GM12878 (cell line): Measurements from ENCODE around the gene STXBP1. TPM values are rescaled to one million over a fixed set of nuclear protein-coding genes. Genes with fewer than 3 reads are reported as not detected.

Experiments
- ATAC-seq: fragments of 200-7000 bp; cut with Tn5 transposase; 3 replicates; pipeline ENCODE4 v1.9.1; 2020; ENCODE audit warnings: mild to moderate bottlenecking, moderate library complexity
- BruUV-seq: library from RNA; stranded (reverse); fragments of 400-500 nt; replicated peaks from 2 replicates; lab custom pipeline; 2021; lab: Mats Ljungman, UMichigan
- CTCF ChIA-PET: fragments of 300-600 bp; sonication (Branson Sonifier 250); formaldehyde crosslinking; extraction: SDS; loops from one replicate; lab custom pipeline; 2021; ENCODE audit warnings: inconsistent platforms; lab: Yijun Ruan, JAX
- POLR2A ChIA-PET: fragments of 350-600 bp; formaldehyde crosslinking; extraction: SDS; loops from one replicate; lab custom pipeline; 2021; ENCODE audit warnings: inconsistent platforms; lab: Charles Lee
- RAD21 ChIA-PET: fragments of 300-600 bp; sonication (Branson Sonifier 250); formaldehyde crosslinking; loops from one replicate; lab custom pipeline; 2023; ENCODE audit warnings: antibody characterized with exemption; ENCODE audit not compliant: unreplicated experiment; lab: Charles Lee
- SMC1A ChIA-PET: fragments of 300-600 bp; sonication (Branson Sonifier 250); formaldehyde crosslinking; loops from one replicate; lab custom pipeline; 2023; ENCODE audit not compliant: unreplicated experiment, uncharacterized antibody; lab: Charles Lee
- DNase-seq: peaks from one replicate; pipeline ENCODE4 v3.0.0-alpha.2; 2011; ENCODE audit warnings: low read depth, low spot score
- FAIRE-seq: peaks from 3 replicates; lab custom pipeline; 2011; peaks lifted over from hg19 to GRCh38; lab: Jason Lieb, UNC
- H2AFZ ChIP-seq: 2 replicates; pipeline ENCODE4 v1.6.0; 2011; ENCODE audit warnings: low read depth, low read length, control low read depth; ENCODE audit not compliant: control insufficient read depth
- H3K27ac ChIP-seq: 2 replicates; pipeline ENCODE4 v1.5.1; 2011; ENCODE audit warnings: control low read depth; ENCODE audit not compliant: control insufficient read depth, insufficient read depth
- H3K27me3 ChIP-seq, 2 experiments: replicated peaks in 1 of 2; 2 replicates each; pipeline versions ENCODE4 v1.6.0 to v1.6.1; 2011; ENCODE audit warnings: low read length in 1 of 2; ENCODE audit not compliant: control insufficient read depth in 2 of 2, insufficient read depth in 2 of 2
- H3K36me3 ChIP-seq, 2 experiments: 2 replicates each; pipeline ENCODE4 v1.5.1; 2011; ENCODE audit warnings: low read length in 1 of 2; ENCODE audit not compliant: control insufficient read depth in 2 of 2, insufficient read depth in 2 of 2
- H3K4me1 ChIP-seq: 2 replicates; pipeline ENCODE4 v1.6.1; 2011; ENCODE audit warnings: mild to moderate bottlenecking, low read length, moderate library complexity, mixed read lengths; ENCODE audit not compliant: control insufficient read depth, insufficient read depth
- H3K4me2 ChIP-seq: 2 replicates; pipeline ENCODE4 v1.6.0; 2011; ENCODE audit warnings: control low read depth; ENCODE audit not compliant: control insufficient read depth, insufficient read depth
- H3K4me3 ChIP-seq: fragments of 200-600 bp; sonication (generic); 2 replicates; pipeline ENCODE4 v1.5.1; 2016
- H3K79me2 ChIP-seq: 2 replicates; pipeline ENCODE4 v1.6.0; 2011; ENCODE audit warnings: low read length; ENCODE audit not compliant: control insufficient read depth, insufficient read depth
- H3K9ac ChIP-seq: 2 replicates; pipeline ENCODE4 v1.8.0; 2011; ENCODE audit warnings: low read length, control low read depth, mixed read lengths; ENCODE audit not compliant: control insufficient read depth, insufficient read depth
- H3K9me3 ChIP-seq: replicated peaks from 3 replicates; pipeline ENCODE4 v1.5.1; 2011; ENCODE audit warnings: mild to moderate bottlenecking, low read length; ENCODE audit not compliant: control insufficient read depth, insufficient read depth
- H4K20me1 ChIP-seq: 2 replicates; pipeline ENCODE4 v1.6.0; 2011; ENCODE audit not compliant: control insufficient read depth, insufficient read depth
- ASH2L ChIP-seq: fragments of 300-600, 200-600 bp; sonication (generic); IDR thresholded peaks from 2 replicates; pipeline ENCODE4 v1.6.1; 2017; ENCODE audit warnings: low read depth, mild to moderate bottlenecking, borderline replicate concordance
- BCL11A ChIP-seq: IDR thresholded peaks from 2 replicates; pipeline ENCODE4 v1.6.1; 2011; ENCODE audit warnings: low read depth, low read length
- ELK1 ChIP-seq: IDR thresholded peaks from 2 replicates; pipeline ENCODE4 v1.6.1; 2012; ENCODE audit warnings: low read depth, low read length, improper control_type of control experiment
- GABPA ChIP-seq: IDR thresholded peaks from 2 replicates; pipeline ENCODE4 v1.6.1; 2014; ENCODE audit warnings: antibody characterized with exemption, low read depth, mild to moderate bottlenecking, inconsistent platforms
- NFXL1 ChIP-seq: fragments of 450-650 bp; IDR thresholded peaks from 2 replicates; pipeline ENCODE4 v1.6.1; 2017; ENCODE audit warnings: antibody characterized with exemption, mild to moderate bottlenecking, borderline replicate concordance
- NFYB ChIP-seq: IDR thresholded peaks from 2 replicates; pipeline ENCODE4 v1.6.1; 2011; ENCODE audit warnings: low read depth, mild to moderate bottlenecking, low read length, improper control_type of control experiment, moderate library complexity; ENCODE audit not compliant: insufficient read depth
- REST ChIP-seq: IDR thresholded peaks from 2 replicates; pipeline ENCODE4 v1.6.1; 2012; ENCODE audit warnings: mild to moderate bottlenecking, low read depth, low read length
- SUPT20H ChIP-seq: IDR thresholded peaks from 2 replicates; pipeline ENCODE4 v1.6.1; 2011; ENCODE audit warnings: low read depth, mild to moderate bottlenecking, low read length, moderate library complexity, borderline replicate concordance; ENCODE audit not compliant: control insufficient read depth
- WGBS: methylation state at CpG from one replicate; pipeline ENCODE4 v1.1.6; 2016; ENCODE audit warnings: low lambda C conversion rate; ENCODE audit not compliant: insufficient replicate concordance, insufficient coverage; ENCODE audit errors: missing lambda C conversion rate; 5-methylcytosine and 5-hydroxymethylcytosine counted together
- in situ Hi-C: fragments of 300-500 bp; cut with MboI; formaldehyde crosslinking; loops from 9 replicates; pipeline ENCODE4 v1.14.3; 2018; ENCODE audit warnings: mixed read lengths
- intact Hi-C: fragments of 100-400 bp; cut with micrococcal nuclease; formaldehyde crosslinking; loops from one replicate; pipeline ENCODE4 v1.14.2; 2022; ENCODE audit not compliant: unreplicated experiment
- polyA plus RNA-seq, 11 experiments: library from polyadenylated mRNA; depleted of rRNA in 4 of 11; unstranded in 6 of 11; stranded (reverse) in 5 of 11; fragments of >200 nt; fragmentation: Nextera tagmentation in 4 of 11; fragmentation: Illumina TruSeq in 1 of 11; extraction: Ambion mirVana in 4 of 11; extraction: Trizol in 1 of 11; gene quantifications; 1 replicate in 1 of 11; 2 replicates in 10 of 11; pipeline versions ENCODE4 v1.2.1 to v1.2.3, GENCODE V29; 2011 to 2016; ENCODE audit warnings: inconsistent platforms in 2 of 11, missing spikeins in 2 of 11, low read depth in 1 of 11
- total RNA-seq, 4 experiments: library from RNA; depleted of rRNA in 3 of 4; stranded (reverse); fragments of >200 nt in 3 of 4; fragmentation: Illumina TruSeq in 1 of 4; extraction: Trizol in 1 of 4; gene quantifications; 2 replicates each; pipeline versions ENCODE4 v1.2.1 to v1.2.3, GENCODE V29; 2013 to 2021

The STXBP1 gene
- total and polyA plus RNA-seq, 10 of the 15 experiments (the other 5 are each of a cell fraction or from before 2014, with no cell fraction given) = 0.08 to 0.85 (median 0.31) TPM; not detected in 3

GRCh38 chr9:127644146-127644827, 32.2 kb downstream of the STXBP1 start:
- no peaks in the 10 kb centered on the region for H3K36me3 ChIP-seq
- ATAC-seq (no peak), DNase-seq (no peak), FAIRE-seq (no peak)
- intact Hi-C loops = no loop called here
- H3K79me2 ChIP-seq = no peaks in the 10 kb centered on the region
- H3K4me2 ChIP-seq = no peak overlapping the region
- no peaks in the 10 kb centered on the region for H3K9me3 ChIP-seq
- H2AFZ ChIP-seq = no peak overlapping the region
- ChIA-PET CTCF (interaction anchor here (0.6 kb wide), 1 partner anchor 28 kb away, joined by 3 read pairs; no protein-coding TSS in a partner anchor), SMC1A (interaction anchor here (1.4 kb wide), 1 partner anchor 8 kb away, joined by 4 read pairs; no protein-coding TSS in a partner anchor), RAD21 (no interaction called here), POLR2A (no interaction called here)
- H4K20me1 ChIP-seq = no peaks in the 10 kb centered on the region
- H3K4me3 ChIP-seq = no peak overlapping the region
- BruUV-seq = no TSS peak
- 25% methylated on average over 8 of the region's 8 CpGs for WGBS
- in situ Hi-C loops = no loop called here
- H3K9ac ChIP-seq = no peak overlapping the region
- TF ChIP-seq ELK1 = no peak
- TF ChIP-seq ASH2L = no peak
- no peak for TF ChIP-seq BCL11A
- TF ChIP-seq GABPA = no peak
- TF ChIP-seq SUPT20H = no peak
- TF ChIP-seq NFYB = no peak
- no peak for TF ChIP-seq NFXL1
- TF ChIP-seq REST = no peak
- TF ChIP-seq, all 136 proteins: peak for 0
- H3K27me3 ChIP-seq = no peaks in the 10 kb centered on the region
- no peak overlapping the region for H3K27ac ChIP-seq
- H3K4me1 ChIP-seq = no peaks in the 10 kb centered on the region; the same call in 1 of the 2 replicates
